SJSA1 (cell line): Measurements from ENCODE around the gene LCN6. TPM values are rescaled to one million over a fixed set of nuclear protein-coding genes. Genes with fewer than 3 reads are reported as not detected.

Experiments used
- DNase-seq, 2 experiments: peaks; one replicate each; pipeline ENCODE4 v3.0.0-alpha.2; 2015 to 2020; ENCODE audit warnings: low spot score in 2 of 2, low read depth in 1 of 2
- H3K27ac ChIP-seq: fragments of 250-450 bp; sonication (Bioruptor Pico); 2 replicates; pipeline ENCODE4 v1.5.1; 2020; ENCODE audit warnings: mild to moderate bottlenecking, moderate library complexity
- H3K27me3 ChIP-seq: fragments of 250-450 bp; sonication (Bioruptor Pico); replicated peaks from 2 replicates; pipeline ENCODE4 v1.5.1; 2020; ENCODE audit warnings: mild to moderate bottlenecking, moderate library complexity
- H3K36me3 ChIP-seq: fragments of 250-450 bp; sonication (Bioruptor Pico); 2 replicates; pipeline ENCODE4 v1.5.1; 2020; ENCODE audit warnings: mild to moderate bottlenecking
- H3K4me1 ChIP-seq: fragments of 250-450 bp; sonication (Bioruptor Pico); replicated peaks from 2 replicates; pipeline ENCODE4 v1.6.1; 2021; ENCODE audit warnings: mild to moderate bottlenecking
- H3K4me3 ChIP-seq: fragments of 250-450 bp; sonication (Bioruptor Pico); 2 replicates; pipeline ENCODE4 v1.5.1; 2020; ENCODE audit warnings: mild to moderate bottlenecking
- H3K9me3 ChIP-seq: fragments of 250-450 bp; sonication (Bioruptor Pico); replicated peaks from 2 replicates; pipeline ENCODE4 v1.5.1; 2020; ENCODE audit warnings: mild to moderate bottlenecking
- total RNA-seq: library from RNA; depleted of rRNA; stranded (reverse); fragments of >200 nt; shearing (Covaris generic); gene quantifications from 2 replicates; pipeline ENCODE4 v1.2.3, GENCODE V29; 2014

Gene LCN6
- total RNA-seq, 1 experiment from 2014 or later: not detected

- Histone ChIP-seq H3K9me3 (no peaks in the 10 kb centered on the region), H3K27ac (no peak overlapping the region), H3K4me3 (no peak overlapping the region; the same call in 1 of the 2 replicates), H3K36me3 (peaks cover 67% of the 10 kb centered on the region), H3K27me3 (peaks cover 5% of the 10 kb centered on the region), H3K4me1 (peaks cover 22% of the 10 kb centered on the region)
- DNase-seq: no peak
Measured at GRCh38 chr9:136726118-136726517, 22.2 kb downstream of the LCN6 start.

- H3K27me3 ChIP-seq: peaks cover 5% of the 10 kb centered on the region
- H3K4me3 ChIP-seq: no peak overlapping the region
- no peaks in the 10 kb centered on the region for H3K9me3 ChIP-seq
- peaks cover 67% of the 10 kb centered on the region for H3K36me3 ChIP-seq
- DNase-seq: no peak
- no peak overlapping the region for H3K27ac ChIP-seq
- H3K4me1 ChIP-seq: peaks cover 22% of the 10 kb centered on the region
Measured at GRCh38 chr9:136725612-136726011, 22.7 kb downstream of the LCN6 start.

- Histone ChIP-seq H3K36me3 (peaks cover 67% of the 10 kb centered on the region), H3K27me3 (peaks cover 5% of the 10 kb centered on the region), H3K4me1 (peaks cover 22% of the 10 kb centered on the region), H3K4me3 (no peak overlapping the region), H3K27ac (no peak overlapping the region), H3K9me3 (no peaks in the 10 kb centered on the region)
- no peak for DNase-seq
Measured at GRCh38 chr9:136724772-136725171, 23.6 kb downstream of the LCN6 start.

- H3K27me3 ChIP-seq: peaks cover 5% of the 10 kb centered on the region
Measured at GRCh38 chr9:136723989-136724388, 24.3 kb downstream of the LCN6 start.

GRCh38 chr9:136723362-136723976 is 24.9 kb downstream of the LCN6 start:
- peaks cover 63% of the 10 kb centered on the region for H3K36me3 ChIP-seq
- H3K9me3 ChIP-seq: no peaks in the 10 kb centered on the region
- H3K4me1 ChIP-seq: peaks cover 18% of the 10 kb centered on the region
- no peak overlapping the region for H3K4me3 ChIP-seq
- DNase-seq: no peak
- H3K27me3 ChIP-seq: peaks cover 2% of the 10 kb centered on the region
- no peak overlapping the region for H3K27ac ChIP-seq

More at GRCh38 chr9:136723989-136724388, 24.3 kb downstream of the LCN6 start:
- H3K36me3 ChIP-seq: peaks cover 67% of the 10 kb centered on the region
- H3K27ac ChIP-seq: no peak overlapping the region
- H3K4me1 ChIP-seq: peaks cover 22% of the 10 kb centered on the region
- H3K9me3 ChIP-seq: no peaks in the 10 kb centered on the region
- DNase-seq: no peak
- no peak overlapping the region for H3K4me3 ChIP-seq

GRCh38 chr9:136722969-136723356 is 25.4 kb downstream of the LCN6 start:
- peaks cover 58% of the 10 kb centered on the region for H3K36me3 ChIP-seq
- no peak overlapping the region for H3K4me3 ChIP-seq
- peaks cover 14% of the 10 kb centered on the region for H3K4me1 ChIP-seq
- no peaks in the 10 kb centered on the region for H3K9me3 ChIP-seq
- DNase-seq: no peak
- H3K27me3 ChIP-seq: no peaks in the 10 kb centered on the region
- H3K27ac ChIP-seq: no peak overlapping the region

- peaks cover 14% of the 10 kb centered on the region for H3K4me1 ChIP-seq
- H3K27me3 ChIP-seq: no peaks in the 10 kb centered on the region
- H3K9me3 ChIP-seq: no peaks in the 10 kb centered on the region
- peaks cover 52% of the 10 kb centered on the region for H3K36me3 ChIP-seq
- no peak for DNase-seq
- H3K27ac ChIP-seq: no peak overlapping the region
- no peak overlapping the region for H3K4me3 ChIP-seq
Measured at GRCh38 chr9:136722093-136722968, 26.0 kb downstream of the LCN6 start.

- H3K4me3 ChIP-seq: no peak overlapping the region
- DNase-seq: no peak
- peaks cover 46% of the 10 kb centered on the region for H3K36me3 ChIP-seq
- H3K27me3 ChIP-seq: no peaks in the 10 kb centered on the region; the same call in 1 of the 2 replicates
- no peaks in the 10 kb centered on the region for H3K9me3 ChIP-seq
- peaks cover 7% of the 10 kb centered on the region for H3K4me1 ChIP-seq
- no peak overlapping the region for H3K27ac ChIP-seq
Measured at GRCh38 chr9:136721339-136722092, 26.8 kb downstream of the LCN6 start.

- Histone ChIP-seq H3K9me3 (no peaks in the 10 kb centered on the region), H3K27me3 (no peaks in the 10 kb centered on the region; the same call in 1 of the 2 replicates), H3K36me3 (peaks cover 40% of the 10 kb centered on the region), H3K4me3 (no peak overlapping the region), H3K27ac (no peak overlapping the region), H3K4me1 (peaks cover 1% of the 10 kb centered on the region)
- no peak for DNase-seq
Measured at GRCh38 chr9:136720898-136721338, 27.4 kb downstream of the LCN6 start.

- Histone ChIP-seq H3K36me3 (peaks cover 34% of the 10 kb centered on the region), H3K4me1 (no peaks in the 10 kb centered on the region), H3K27me3 (no peaks in the 10 kb centered on the region; the same call in 1 of the 2 replicates), H3K9me3 (no peaks in the 10 kb centered on the region), H3K27ac (no peak overlapping the region), H3K4me3 (no peak overlapping the region)
- no peak for DNase-seq
Measured at GRCh38 chr9:136720251-136720897, 28.0 kb downstream of the LCN6 start.

GRCh38 chr9:136719195-136719880 is 29.0 kb downstream of the LCN6 start:
- Histone ChIP-seq H3K9me3 (no peaks in the 10 kb centered on the region), H3K36me3 (peaks cover 24% of the 10 kb centered on the region), H3K4me3 (no peak overlapping the region), H3K27me3 (no peaks in the 10 kb centered on the region; the same call in 1 of the 2 replicates), H3K27ac (no peak overlapping the region), H3K4me1 (no peaks in the 10 kb centered on the region)
- no peak for DNase-seq

GRCh38 chr9:136718345-136719194 is 29.8 kb downstream of the LCN6 start:
- Histone ChIP-seq H3K4me3 (no peak overlapping the region), H3K9me3 (no peaks in the 10 kb centered on the region), H3K4me1 (no peaks in the 10 kb centered on the region), H3K27me3 (peaks cover 3% of the 10 kb centered on the region), H3K27ac (no peak overlapping the region), H3K36me3 (peaks cover 16% of the 10 kb centered on the region)
- DNase-seq: no peak
